Measurements from ENCODE around the gene HNRNPM. TPM values are rescaled to one million over a fixed set of nuclear protein-coding genes. Genes with fewer than 3 reads are reported as not detected.

Gene HNRNPM
- total RNA-seq, 2 experiments from 2014 or later: 90.0 to 280 TPM

GRCh38 chr19:8466018-8466417 is 21.2 kb downstream of the HNRNPM start:
- TF ChIP-seq EZH2phosphoT487 (IDR thresholded peaks at IDR 0.05; ENCODE audit: borderline replicate concordance, low read depth, low read length) (no peak), CTCF (conservative IDR thresholded peaks at IDR 0.05; ENCODE audit: low read length) (no peak)
- H3K79me2 ChIP-seq (ENCODE audit: insufficient read depth, low read depth, low read length): peaks cover 58% of the 10 kb centered on the region
- ChIA-PET POLR2A (interaction anchor here (0.6 kb wide), 1 partner anchor 106 kb away, joined by 4 read pairs; no protein-coding TSS in a partner anchor), CTCF (ENCODE audit: unreplicated experiment) (no interaction called here)
- H4K20me1 ChIP-seq (ENCODE audit: insufficient read depth, low read length): peaks cover 16% of the 10 kb centered on the region
- no TSS peak for BruUV-seq (replicated peaks)
- H3K4me1 ChIP-seq (ENCODE audit: insufficient read depth, low read length, poor library complexity, severe bottlenecking): peaks cover under 1% of the 10 kb centered on the region
- H3K27ac ChIP-seq (ENCODE audit: low read depth, low read length, poor library complexity, severe bottlenecking): no peak overlapping the region
- H3K4me3 ChIP-seq (ENCODE audit: low read depth, low read length, poor library complexity, severe bottlenecking): no peak overlapping the region
- intact Hi-C loops (cut with micrococcal nuclease; ENCODE audit: unreplicated experiment): no loop called here
- H3K36me3 ChIP-seq (ENCODE audit: insufficient read depth, low read length): peaks cover 100% of the 10 kb centered on the region
- H3K4me2 ChIP-seq (ENCODE audit: low read length): no peak overlapping the region
- no peak for DNase-seq (ENCODE audit: low spot score)
- H3K9me3 ChIP-seq (ENCODE audit: low read length): no peaks in the 10 kb centered on the region
- no peaks in the 10 kb centered on the region for H3K9me2 ChIP-seq (ENCODE audit: insufficient read depth, low read length)
- H2AFZ ChIP-seq (ENCODE audit: low read length): no peak overlapping the region

GRCh38 chr19:8468124-8468523 is 23.3 kb downstream of the HNRNPM start:
- Histone ChIP-seq H3K4me1 (ENCODE audit: insufficient read depth, low read length, poor library complexity, severe bottlenecking) (peaks cover 22% of the 10 kb centered on the region), H3K36me3 (ENCODE audit: insufficient read depth, low read length) (peaks cover 100% of the 10 kb centered on the region), H3K4me2 (ENCODE audit: low read length) (no peak overlapping the region), H4K20me1 (ENCODE audit: insufficient read depth, low read length) (no peaks in the 10 kb centered on the region; the same call in 1 of the 2 replicates), H2AFZ (ENCODE audit: low read length) (no peak overlapping the region), H3K4me3 (ENCODE audit: low read depth, low read length, poor library complexity, severe bottlenecking) (no peak overlapping the region), H3K27ac (ENCODE audit: low read depth, low read length, poor library complexity, severe bottlenecking) (no peak overlapping the region), H3K79me2 (ENCODE audit: insufficient read depth, low read depth, low read length) (peaks cover 37% of the 10 kb centered on the region; the same call in 1 of the 2 replicates), H3K9me2 (ENCODE audit: insufficient read depth, low read length) (no peaks in the 10 kb centered on the region), H3K9me3 (ENCODE audit: low read length) (no peaks in the 10 kb centered on the region)
- TF ChIP-seq EZH2phosphoT487 (IDR thresholded peaks at IDR 0.05; ENCODE audit: borderline replicate concordance, low read depth, low read length) (no peak), CTCF (conservative IDR thresholded peaks at IDR 0.05; ENCODE audit: low read length) (no peak)
- ChIA-PET CTCF (ENCODE audit: unreplicated experiment) (no interaction called here), POLR2A (no interaction called here)
- intact Hi-C loops (cut with micrococcal nuclease; ENCODE audit: unreplicated experiment): no loop called here
- no TSS peak for BruUV-seq (replicated peaks)
- DNase-seq (ENCODE audit: low spot score): no peak

- DNase-seq (ENCODE audit: low spot score): no peak
- Histone ChIP-seq H3K9me3 (ENCODE audit: low read length) (no peaks in the 10 kb centered on the region), H3K4me2 (ENCODE audit: low read length) (no peak overlapping the region), H3K4me3 (ENCODE audit: low read depth, low read length, poor library complexity, severe bottlenecking) (no peak overlapping the region), H3K4me1 (ENCODE audit: insufficient read depth, low read length, poor library complexity, severe bottlenecking) (peaks cover 29% of the 10 kb centered on the region), H3K79me2 (ENCODE audit: insufficient read depth, low read depth, low read length) (peaks cover 30% of the 10 kb centered on the region; the same call in 1 of the 2 replicates), H3K36me3 (ENCODE audit: insufficient read depth, low read length) (peaks cover 94% of the 10 kb centered on the region), H2AFZ (ENCODE audit: low read length) (no peak overlapping the region), H4K20me1 (ENCODE audit: insufficient read depth, low read length) (no peaks in the 10 kb centered on the region; the same call in 1 of the 2 replicates), H3K9me2 (ENCODE audit: insufficient read depth, low read length) (no peaks in the 10 kb centered on the region), H3K27ac (ENCODE audit: low read depth, low read length, poor library complexity, severe bottlenecking) (no peak overlapping the region)
- intact Hi-C loops (cut with micrococcal nuclease; ENCODE audit: unreplicated experiment): no loop called here
- CTCF ChIA-PET (ENCODE audit: unreplicated experiment): no interaction called here
- BruUV-seq (replicated peaks): no TSS peak
- POLR2A ChIA-PET: no interaction called here
- TF ChIP-seq CTCF (conservative IDR thresholded peaks at IDR 0.05; ENCODE audit: low read length): no peak
- TF ChIP-seq EZH2phosphoT487 (IDR thresholded peaks at IDR 0.05; ENCODE audit: borderline replicate concordance, low read depth, low read length): no peak
These were observed 24.1 kb downstream of the HNRNPM start for GRCh38 chr19:8468761-8469373.
